HT-29 (cell line): ENCODE data around the gene CYB5RL. TPM values are rescaled to one million over a fixed set of nuclear protein-coding genes. Genes with fewer than 3 reads are reported as not detected.
"Not testable (repeated sequence)": the region's sequence is repeated elsewhere in the genome, so short reads cannot be mapped to it uniquely, and the experiment has no call there.

Experiments
- DNase-seq: peaks from one replicate; pipeline ENCODE4 v3.0.0-alpha.2; 2015; ENCODE audit warnings: low spot score
- total RNA-seq: library from RNA; depleted of rRNA; stranded (reverse); fragments of >200 nt; shearing (Covaris generic); gene quantifications from 2 replicates; pipeline ENCODE4 v1.2.3, GENCODE V29; 2014

Gene CYB5RL
- total RNA-seq, 1 experiment from 2014 or later = 6.1 TPM

GRCh38 chr1:54190526-54190925, 9.3 kb downstream of the CYB5RL start:
- DNase-seq = no peak

GRCh38 chr1:54188291-54188690, 11.5 kb downstream of the CYB5RL start:
- DNase-seq = no peak

- DNase-seq = no peak
Observed at GRCh38 chr1:54186056-54186455, 13.8 kb downstream of the CYB5RL start.

- DNase-seq = no peak
Observed at GRCh38 chr1:54180701-54181360, 19.0 kb downstream of the CYB5RL start.

GRCh38 chr1:54178296-54179070, 21.3 kb downstream of the CYB5RL start:
- no peak for DNase-seq

GRCh38 chr1:54177726-54178125, 22.1 kb downstream of the CYB5RL start:
- no peak for DNase-seq

- no peak for DNase-seq
Observed at GRCh38 chr1:54176621-54177327, 23.1 kb downstream of the CYB5RL start.

- no peak for DNase-seq
Observed at GRCh38 chr1:54174106-54174505, 25.7 kb downstream of the CYB5RL start.

GRCh38 chr1:54173681-54174080, 26.1 kb downstream of the CYB5RL start:
- no peak for DNase-seq

GRCh38 chr1:54172614-54173599, 26.9 kb downstream of the CYB5RL start:
- DNase-seq = no peak

- no peak for DNase-seq
Observed at GRCh38 chr1:54171606-54172005, 28.2 kb downstream of the CYB5RL start.

GRCh38 chr1:54171016-54171415, 28.8 kb downstream of the CYB5RL start:
- no peak for DNase-seq

- DNase-seq = no peak
Observed at GRCh38 chr1:54169068-54169467, 30.8 kb downstream of the CYB5RL start.

- DNase-seq = no peak
Observed at GRCh38 chr1:54168206-54168965, 31.4 kb downstream of the CYB5RL start.

- no peak for DNase-seq
Observed at GRCh38 chr1:54167422-54168139, 32.2 kb downstream of the CYB5RL start.

- not testable (repeated sequence) for DNase-seq
Observed at GRCh38 chr1:54166357-54166756, 33.5 kb downstream of the CYB5RL start.

- DNase-seq = no peak
Observed at GRCh38 chr1:54165146-54165545, 34.7 kb downstream of the CYB5RL start.

GRCh38 chr1:54163573-54163972, 36.3 kb downstream of the CYB5RL start:
- DNase-seq = no peak

GRCh38 chr1:54163051-54163450, 36.8 kb downstream of the CYB5RL start:
- DNase-seq = no peak
